ENCODE measurements around the gene DUS1L.

Gene DUS1L

DNA sequence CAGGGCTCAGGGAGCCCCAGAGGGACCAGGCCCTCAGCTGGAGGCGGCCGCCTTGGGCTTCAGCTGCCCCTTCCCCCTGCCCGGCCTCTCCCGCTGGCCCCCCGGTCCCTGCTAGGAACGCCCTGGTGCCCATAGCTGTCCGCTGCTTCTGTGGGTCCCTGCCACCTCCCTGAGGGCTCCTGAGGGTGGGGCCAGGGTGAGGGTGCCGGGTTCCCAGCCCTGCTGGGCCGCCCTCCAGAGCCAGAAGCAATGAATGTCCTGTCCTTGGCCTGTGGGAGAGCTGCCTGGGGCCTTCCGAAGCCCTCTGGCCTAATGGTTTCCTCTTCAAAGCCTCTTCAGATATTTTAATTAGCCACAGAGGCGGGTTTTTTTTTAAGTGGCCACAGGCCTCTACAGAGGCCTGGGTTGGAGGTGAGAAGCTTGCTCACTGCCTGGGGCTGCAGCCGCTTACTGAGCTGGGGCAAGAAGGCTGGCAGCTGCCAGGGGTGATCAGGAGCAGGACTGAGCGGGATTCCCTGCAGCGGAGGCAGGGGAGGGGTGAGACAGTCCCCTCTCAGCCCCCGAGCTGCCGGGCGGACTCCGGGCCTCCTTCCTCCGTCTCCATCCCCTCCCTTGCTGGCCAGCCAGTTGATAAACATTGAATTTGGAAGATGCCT, 52.8 kb downstream of the DUS1L start:
- DNase-seq (ENCODE audit: low read depth), result no peak

DNA sequence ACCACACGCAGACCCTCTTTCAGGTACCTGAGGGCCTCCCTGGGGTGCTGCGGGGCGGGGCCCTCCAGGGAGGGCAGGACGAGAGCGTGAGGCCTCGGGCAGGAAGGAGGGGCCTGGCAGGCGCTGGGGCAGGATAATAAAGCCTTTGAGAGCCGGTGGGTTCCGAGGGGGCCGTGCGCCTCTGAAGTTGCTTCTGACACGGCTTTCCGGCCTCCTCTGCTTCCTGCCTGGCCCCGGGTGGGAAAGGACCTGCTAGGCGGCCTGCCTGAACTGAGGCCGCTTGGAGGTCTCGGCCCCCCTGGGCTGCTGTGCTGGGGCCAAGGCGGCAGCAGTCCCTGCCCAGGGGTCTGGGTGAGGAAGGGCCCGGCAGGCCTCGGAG, 53.4 kb downstream of the DUS1L start:
- DNase-seq (ENCODE audit: low read depth), result no peak

DNA sequence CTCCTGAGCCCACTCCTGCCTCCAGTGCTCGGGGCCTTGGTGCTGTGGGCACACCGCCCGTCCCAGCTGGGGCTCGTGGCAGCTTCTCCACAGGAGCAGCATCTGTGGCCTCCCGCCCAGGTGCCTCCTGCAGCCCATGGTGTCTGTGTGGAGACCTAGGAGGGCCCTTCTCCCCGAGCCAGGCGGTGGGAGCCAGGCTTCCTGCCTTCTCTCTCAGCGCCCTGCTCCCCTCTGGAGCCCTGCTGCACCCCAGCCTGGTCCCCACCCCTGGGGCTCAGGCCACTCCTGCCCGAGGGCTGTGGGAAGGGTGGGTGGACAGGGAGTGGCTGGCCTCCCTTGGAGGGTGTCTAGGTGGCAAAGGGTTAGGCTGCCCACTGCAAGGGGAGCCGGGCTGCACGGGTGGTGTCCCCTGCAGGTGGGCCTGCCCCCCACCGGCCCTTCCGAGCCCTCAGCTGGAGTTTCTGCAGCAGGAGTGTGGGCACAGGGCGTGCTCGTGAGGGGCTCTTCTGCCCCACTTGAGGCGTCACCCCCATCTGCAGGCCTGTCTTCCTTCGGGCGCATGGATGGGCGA, 53.9 kb downstream of the DUS1L start:
- DNase-seq (ENCODE audit: low read depth), result no peak

DNA sequence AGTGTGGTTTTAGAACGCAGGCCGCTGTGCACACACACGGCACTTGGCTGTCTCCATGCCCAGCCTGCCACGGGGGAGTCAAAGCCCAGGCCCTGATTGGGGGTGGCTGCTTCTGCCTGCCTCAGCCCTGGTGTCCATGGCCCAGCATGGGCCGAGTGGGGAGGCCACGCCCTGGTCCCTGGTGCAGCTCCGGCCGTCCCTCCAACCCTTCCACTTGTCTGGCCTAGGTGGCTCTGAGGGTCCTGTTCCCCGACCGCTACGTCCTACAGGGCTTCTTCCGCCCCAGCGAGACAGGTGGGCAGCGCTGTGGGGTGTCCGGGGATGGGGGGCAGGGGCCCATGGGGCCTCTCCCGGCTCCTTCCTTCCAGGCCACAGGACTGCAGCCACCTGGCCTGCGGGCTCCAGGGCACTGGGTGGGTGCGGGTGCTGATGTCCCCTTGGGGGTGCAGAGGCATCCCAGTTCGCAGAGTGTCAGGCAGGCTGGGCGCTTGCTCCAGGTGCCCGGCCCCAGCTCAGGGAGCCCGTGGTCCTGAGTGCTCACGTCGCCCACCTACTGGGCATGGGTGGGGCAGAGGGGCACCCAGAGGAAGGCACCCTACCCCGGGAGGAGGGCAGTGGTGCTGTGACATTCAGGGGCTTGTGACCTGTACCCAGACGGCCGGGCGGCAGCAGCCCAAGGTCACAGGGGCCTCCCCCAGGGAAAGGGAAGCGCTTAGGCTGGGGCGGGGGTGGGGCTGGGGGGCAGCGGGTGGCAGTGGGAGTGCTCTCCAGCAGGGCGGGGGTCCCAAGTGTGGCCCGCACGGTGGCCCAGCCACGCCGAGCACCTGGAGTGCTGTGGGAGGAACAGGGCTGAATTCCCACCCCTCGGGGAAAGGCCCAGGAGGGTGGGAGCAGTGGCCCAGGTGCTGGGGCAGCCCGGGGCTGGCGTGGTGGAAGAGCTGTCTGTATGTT, 54.8 kb downstream of the DUS1L start:
- no peak for DNase-seq (ENCODE audit: low read depth)

DNA sequence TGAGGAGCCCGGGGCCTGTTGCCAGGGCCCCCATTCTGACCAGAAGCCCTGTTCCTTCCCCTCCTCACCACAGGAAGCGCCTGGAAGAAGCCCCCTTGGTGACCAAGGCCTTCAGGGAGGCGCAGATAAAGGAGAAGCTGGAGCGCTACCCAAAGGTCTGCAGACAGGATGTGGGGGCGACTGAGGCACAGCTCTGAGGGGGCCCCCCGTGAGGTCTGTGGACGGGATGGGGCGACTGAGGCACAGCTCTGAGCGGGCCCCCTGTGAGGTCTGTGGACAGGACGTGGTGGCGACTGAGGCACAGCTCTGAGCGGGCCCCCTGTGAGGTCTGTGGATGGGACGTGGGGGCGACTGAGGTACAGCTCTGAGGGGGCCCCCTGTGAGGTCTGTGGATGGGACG, 56.2 kb downstream of the DUS1L start:
- no peak for DNase-seq (ENCODE audit: low read depth)

DNA sequence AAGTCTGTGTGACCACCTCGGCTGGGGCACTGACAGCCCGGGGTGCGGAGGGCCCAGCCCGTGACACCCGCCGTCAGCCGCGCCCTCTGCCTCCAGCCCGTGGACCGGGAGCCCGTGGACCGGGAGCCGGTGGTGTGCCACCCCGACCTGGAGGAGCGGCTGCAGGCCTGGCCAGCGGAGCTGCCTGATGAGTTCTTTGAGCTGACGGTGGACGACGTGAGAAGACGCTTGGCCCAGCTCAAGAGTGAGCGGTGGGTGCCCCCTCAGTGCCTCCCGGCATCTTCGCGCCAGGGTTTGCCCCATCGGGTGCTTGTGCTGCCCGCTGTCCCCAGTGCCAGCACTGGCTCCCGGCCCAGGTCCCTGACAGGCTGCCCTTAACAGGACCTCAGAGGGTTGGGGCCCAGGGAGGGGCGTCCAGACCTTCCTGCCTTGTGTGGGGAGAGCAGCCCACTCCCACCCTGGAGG, 56.6 kb downstream of the DUS1L start:
- DNase-seq (ENCODE audit: low read depth), result no peak

DNA sequence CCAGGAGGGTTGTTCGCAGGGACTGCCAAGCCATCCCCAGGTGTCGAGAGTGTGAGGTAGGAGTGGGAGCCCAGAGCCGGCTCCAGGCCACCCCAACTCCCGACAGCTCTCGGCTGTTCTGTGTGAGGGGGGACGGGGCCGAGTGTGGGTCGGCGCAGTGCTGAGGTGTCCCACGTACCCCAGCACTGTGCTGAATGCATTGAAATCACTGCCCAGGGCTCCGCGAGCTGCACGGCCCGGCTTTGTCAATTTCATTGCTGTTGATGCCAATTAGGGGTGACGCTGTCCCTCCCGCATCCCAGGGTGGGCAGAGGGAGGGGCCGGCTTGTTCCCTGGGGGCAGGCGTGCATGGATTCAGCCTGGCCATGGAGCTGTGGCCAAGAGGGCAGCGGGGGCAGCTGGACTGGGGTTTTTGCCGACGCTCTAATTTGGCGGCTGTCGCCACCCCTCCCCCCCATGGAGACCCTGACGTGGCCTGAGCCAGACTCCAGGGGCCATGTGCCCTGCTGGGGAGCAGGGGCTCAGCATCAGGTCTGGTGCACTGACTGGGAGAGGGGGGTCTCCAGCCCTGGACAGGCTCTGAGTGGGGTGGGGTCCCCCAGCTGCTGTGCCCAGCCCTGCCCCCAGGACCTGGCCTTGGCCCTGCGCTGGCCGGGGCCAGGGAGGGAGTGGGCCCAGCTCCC, 57.2 kb downstream of the DUS1L start:
- no peak for DNase-seq (ENCODE audit: low read depth)
